HFF-Myc (cell line): ENCODE measurements around the gene CACNA1C.
"Not testable (repeated sequence)": the region's sequence is repeated elsewhere in the genome, so short reads cannot be mapped to it uniquely, and the experiment has no call there.

ENCODE experiments used
- DNase-seq: peaks from one replicate; pipeline ENCODE4 v3.0.0-alpha.2; 2011; ENCODE audit warnings: low read depth; ENCODE audit errors: extremely low read depth
- H3K4me3 ChIP-seq: replicated peaks from 2 replicates; pipeline ENCODE4 v1.5.1; 2011; ENCODE audit warnings: low read depth, mild to moderate bottlenecking, control low read depth, low read length
- TF ChIP-seq, protein P1 (sequence below): IDR thresholded peaks from 2 replicates; pipeline ENCODE4 v1.5.1; 2012; ENCODE audit warnings: mild to moderate bottlenecking, low read depth, low read length, control low read depth; ENCODE audit errors: missing control alignments

CACNA1C gene

DNA sequence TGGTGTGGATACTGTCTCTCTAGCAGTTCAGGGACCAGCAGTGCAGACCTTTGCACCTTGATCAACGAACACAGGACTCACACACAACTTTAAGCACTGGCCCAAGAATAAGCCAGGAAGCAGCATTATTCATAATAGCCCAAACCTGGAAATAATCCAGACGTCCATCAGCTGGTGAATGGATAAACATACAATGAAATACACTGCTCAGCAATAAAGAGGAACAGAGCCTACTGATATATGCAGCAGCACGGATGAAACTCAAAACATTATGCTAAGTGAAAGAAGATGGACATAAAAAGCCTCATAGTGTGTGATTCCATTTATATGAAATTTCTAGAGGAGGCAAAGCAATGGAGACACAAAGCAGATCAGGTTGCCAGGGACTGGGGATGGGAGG is 438.0 kb downstream of the CACNA1C start:
- no peak overlapping the region for H3K4me3 ChIP-seq
- DNase-seq, result no peak
- TF ChIP-seq, protein P1, sequence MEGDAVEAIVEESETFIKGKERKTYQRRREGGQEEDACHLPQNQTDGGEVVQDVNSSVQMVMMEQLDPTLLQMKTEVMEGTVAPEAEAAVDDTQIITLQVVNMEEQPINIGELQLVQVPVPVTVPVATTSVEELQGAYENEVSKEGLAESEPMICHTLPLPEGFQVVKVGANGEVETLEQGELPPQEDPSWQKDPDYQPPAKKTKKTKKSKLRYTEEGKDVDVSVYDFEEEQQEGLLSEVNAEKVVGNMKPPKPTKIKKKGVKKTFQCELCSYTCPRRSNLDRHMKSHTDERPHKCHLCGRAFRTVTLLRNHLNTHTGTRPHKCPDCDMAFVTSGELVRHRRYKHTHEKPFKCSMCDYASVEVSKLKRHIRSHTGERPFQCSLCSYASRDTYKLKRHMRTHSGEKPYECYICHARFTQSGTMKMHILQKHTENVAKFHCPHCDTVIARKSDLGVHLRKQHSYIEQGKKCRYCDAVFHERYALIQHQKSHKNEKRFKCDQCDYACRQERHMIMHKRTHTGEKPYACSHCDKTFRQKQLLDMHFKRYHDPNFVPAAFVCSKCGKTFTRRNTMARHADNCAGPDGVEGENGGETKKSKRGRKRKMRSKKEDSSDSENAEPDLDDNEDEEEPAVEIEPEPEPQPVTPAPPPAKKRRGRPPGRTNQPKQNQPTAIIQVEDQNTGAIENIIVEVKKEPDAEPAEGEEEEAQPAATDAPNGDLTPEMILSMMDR, result no peak

DNA sequence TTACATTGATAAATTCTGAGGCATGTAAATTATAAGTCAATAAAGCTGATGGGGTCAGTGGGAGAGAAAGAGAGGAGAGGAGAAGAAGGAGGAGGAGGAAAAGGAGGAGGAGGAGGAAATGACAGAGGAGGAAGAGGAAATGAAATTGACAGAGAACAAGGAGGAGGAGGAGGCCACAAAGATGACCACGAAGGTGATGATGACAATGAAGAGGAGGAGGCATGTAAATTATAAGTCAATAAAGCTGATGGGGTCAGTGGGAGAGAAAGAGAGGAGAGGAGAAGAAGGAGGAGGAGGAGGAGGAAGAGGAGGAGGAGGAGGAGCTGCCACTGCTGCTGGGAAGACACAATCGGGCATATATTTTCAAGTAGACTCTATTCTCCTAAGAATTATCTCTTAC is 438.6 kb downstream of the CACNA1C start:
- H3K4me3 ChIP-seq, DNase-seq: not testable (repeated sequence)

- TF ChIP-seq, protein P1, result no peak
- DNase-seq, result no peak
- no peak overlapping the region for H3K4me3 ChIP-seq
These were observed 439.4 kb downstream of the CACNA1C start for GRCh38 chr12:2492236-2492635.

GRCh38 chr12:2493086-2493485 is 440.3 kb downstream of the CACNA1C start:
- TF ChIP-seq, protein P1, result no peak
- no peak overlapping the region for H3K4me3 ChIP-seq
- no peak for DNase-seq

DNA sequence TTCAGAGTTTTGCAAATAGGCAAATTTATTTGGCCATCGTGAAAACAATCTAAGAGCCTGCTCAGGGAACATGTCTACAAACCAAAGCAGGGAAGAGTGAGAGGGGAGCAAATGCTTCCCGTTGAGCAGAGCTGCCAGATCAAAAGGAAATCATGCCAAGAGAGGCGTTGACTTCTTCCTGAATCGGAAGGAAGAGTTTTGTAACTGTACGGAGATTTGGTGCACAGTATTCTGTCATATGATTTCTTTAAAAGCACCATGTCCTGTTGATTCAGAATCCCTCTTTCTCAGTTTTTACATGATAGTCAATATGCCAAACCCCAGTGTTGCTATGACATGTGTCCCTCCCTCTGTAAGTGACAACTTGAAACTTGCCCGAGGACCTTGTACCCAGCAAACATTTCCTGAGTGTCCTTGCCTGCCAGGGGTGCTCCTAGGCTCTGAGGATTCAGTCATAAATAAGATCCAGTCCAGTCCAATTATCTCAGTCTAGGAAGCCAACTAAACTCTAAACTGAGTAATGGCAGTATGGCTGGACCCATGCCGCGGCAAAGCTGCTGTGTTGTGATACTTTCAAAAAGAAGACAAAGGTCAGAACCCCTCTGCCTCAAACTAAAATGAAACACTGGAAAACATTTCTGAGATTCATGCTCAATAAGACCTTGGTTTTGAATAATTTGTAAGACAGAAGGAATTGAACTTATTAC is 441.9 kb downstream of the CACNA1C start:
- no peak overlapping the region for H3K4me3 ChIP-seq
- TF ChIP-seq, protein P1, result no peak
- no peak for DNase-seq

DNA sequence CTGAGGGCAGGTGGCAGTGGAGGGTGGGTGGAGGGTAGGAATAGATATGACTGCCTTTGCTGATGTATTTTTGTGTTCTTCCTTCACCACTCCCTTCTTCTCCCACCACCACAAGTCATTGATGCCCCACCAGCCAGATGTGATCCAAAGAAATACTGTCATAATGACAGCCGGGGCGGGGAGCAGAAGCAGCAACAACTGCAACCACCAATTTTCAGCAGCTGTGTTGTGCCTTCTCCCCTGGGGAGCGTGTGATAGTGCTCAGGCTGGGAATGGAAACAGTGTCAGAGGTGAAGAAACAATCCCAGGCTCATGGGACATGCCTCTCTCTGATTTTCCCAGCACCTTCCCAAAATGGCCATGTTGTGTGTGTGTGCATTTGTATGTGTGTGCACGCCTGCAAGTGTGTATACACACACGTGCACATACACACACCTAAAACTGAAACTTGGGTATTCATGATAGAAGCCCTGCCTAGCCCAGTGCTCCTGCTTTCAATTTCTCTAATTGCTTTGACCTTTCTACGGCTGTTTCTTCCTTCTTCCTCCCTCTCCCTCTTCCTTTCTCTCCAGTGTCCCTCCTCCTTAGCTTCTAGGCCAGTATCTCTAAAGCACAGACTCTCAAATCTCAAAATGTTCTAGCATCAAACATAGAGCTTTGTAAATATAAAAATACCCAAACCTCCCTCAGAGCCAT is 442.8 kb downstream of the CACNA1C start:
- TF ChIP-seq, protein P1, result no peak
- DNase-seq, result no peak
- no peak overlapping the region for H3K4me3 ChIP-seq

DNA sequence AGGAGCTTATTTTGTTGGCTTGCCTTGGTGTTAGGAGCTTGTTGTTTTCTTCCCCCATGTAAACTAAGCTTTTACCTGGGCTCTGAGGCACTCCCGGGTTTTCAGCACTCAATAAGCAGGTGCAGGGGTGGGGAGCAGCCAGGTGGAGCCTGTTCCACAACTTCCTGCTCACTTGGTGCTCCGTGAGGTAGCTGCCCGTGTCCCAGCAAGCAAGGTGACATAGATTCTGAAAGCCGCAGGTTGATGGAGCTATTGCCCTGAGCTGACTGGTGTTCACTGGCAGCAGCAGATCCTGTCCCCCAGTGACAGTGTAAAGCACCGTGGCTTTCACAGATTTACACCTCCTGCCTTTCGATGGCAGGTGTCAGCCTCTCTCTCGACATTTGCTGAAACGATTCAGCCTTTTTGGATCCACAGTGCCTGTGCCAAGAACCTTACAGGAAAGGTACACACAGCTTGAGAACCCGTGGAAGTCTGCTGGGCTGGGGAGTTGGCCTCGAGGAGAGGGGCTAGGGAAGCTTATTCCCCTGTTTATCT is 446.2 kb downstream of the CACNA1C start:
- TF ChIP-seq, protein P1, result no peak
- no peak overlapping the region for H3K4me3 ChIP-seq
- no peak for DNase-seq
